NK-92 (cell line): ENCODE results near the gene EHBP1.

Experiments
- DNase-seq: peaks from one replicate; lab custom pipeline; 2025; ENCODE audit not compliant: unreplicated experiment; lab: John Stamatoyannopoulos, UW

Gene EHBP1

DNA sequence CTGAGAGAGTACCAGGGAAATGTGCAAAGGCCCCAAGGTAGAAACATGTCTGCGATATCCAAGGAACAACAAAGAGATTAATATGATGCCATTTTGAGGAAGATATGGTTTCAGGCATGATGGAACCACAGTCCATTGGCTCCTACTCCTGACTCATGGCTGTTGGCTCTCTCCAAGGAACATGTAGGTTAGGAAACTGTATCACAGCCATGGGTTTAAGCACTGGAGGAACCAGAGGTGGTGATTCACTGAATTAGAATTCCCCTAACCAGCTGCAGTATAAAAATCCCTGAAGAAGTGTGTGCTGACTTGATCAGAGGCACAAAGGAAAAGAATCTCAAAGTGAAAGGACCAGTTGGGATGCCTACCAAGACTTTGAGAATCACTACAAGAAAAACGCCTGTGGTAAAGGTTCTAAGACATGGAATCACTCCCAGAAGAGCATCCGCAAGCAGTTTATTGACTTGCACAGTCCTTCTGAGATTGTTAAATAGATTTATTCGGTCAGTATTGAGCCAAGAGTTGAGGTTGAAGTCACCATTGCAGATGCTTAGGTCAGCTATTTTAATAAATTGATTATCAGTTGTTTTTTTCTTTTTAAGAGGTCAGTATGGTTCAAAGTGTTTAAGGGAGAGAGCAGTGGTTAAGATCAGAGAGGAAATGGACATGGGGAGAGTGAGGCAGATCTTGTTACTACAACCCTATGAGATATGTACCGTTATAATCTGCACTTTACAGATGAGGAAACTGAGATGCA is 234.4 kb downstream of the EHBP1 start:
- no peak for DNase-seq

DNA sequence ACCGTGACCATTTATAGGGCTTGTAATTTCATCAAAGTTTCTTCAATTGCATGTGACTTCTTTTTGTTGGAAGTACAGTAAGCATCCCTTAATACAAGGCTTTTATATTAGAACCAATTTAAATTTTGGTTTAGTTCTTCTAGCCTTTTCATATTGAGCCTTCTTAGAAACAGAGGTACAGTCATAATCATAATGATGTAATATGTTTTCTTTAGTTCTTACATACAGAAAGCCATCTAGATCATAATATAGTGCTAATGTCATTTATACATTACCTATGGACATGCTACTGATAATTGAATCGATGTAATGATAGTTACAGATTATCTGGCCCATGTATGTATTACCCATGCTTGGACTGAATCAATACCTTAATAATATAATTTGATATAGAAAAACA is 235.2 kb downstream of the EHBP1 start:
- DNase-seq: no peak

DNA sequence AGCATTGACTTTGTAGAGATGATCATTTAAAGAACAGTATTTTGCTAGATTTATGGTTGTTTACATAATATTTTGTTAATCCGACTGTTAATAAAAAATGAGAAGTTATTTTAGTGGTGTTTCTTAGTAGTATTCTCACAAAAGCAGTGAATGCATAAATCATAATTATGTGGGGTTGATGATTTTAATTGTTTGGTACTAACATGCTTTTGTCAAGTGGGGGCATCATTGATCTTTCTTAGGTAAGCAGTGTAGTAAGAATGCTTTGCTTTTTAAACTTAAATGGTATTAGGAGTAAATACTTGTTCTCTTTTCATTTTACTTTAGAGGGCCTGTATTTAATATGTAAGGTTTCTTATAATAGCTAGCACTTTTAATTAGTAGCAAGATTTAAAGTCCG is 235.9 kb downstream of the EHBP1 start:
- no peak for DNase-seq

DNA sequence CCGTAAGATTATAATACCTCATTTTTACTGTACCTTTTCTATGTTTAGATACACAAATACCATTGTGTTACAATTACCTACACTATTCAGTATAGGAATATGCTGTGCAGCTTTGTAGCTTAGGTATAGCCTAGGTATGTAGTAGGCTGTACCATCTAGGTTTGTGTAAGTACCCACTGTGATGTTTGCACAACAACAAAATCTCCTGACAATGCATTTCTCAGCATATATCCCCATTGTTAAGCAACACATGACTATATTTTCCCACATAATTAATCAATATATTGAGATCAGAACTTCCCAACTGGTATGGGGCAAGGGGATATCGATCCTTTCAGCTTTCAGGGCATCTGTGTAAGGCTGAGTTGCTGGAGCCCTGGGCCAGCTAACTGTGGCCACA is 238.8 kb downstream of the EHBP1 start:
- DNase-seq: no peak

DNA sequence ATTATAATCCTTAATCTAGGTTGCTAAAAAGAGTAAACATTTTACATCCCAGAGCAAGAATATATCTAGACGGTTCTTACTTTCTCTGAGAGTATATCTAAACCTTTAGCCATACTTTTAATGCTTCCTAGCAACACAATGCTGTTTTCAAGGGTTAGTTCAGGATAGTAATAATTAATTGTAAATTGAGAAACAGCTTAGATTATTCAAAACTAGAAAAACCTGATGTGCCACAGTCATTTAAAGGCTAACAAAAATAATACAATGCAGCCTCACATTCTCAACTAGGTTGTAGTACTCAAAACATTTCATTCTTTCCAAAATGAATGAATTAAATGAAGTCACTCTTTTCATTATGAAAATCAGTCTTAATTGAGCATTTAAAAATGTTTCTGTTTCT is 241.9 kb downstream of the EHBP1 start:
- no peak for DNase-seq

DNA sequence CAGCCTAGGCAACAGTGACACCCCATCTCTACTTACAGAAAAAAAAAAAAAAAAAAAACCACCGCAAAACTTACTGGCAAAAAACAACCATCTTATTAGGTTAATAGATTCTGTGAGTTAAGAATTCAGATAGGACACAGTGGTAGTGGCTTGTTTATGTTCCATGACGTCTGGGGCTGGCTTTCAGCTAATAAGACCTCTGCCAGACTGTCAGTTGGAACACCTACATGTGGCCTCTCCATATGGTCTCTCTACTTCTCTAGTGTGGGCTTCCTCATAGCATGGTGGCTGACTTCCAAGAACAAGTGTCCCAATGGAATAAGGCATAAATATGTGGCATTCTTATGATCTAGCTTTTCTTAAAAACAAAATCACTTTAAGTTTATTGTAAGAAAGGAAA is 251.1 kb downstream of the EHBP1 start:
- DNase-seq: no peak

DNA sequence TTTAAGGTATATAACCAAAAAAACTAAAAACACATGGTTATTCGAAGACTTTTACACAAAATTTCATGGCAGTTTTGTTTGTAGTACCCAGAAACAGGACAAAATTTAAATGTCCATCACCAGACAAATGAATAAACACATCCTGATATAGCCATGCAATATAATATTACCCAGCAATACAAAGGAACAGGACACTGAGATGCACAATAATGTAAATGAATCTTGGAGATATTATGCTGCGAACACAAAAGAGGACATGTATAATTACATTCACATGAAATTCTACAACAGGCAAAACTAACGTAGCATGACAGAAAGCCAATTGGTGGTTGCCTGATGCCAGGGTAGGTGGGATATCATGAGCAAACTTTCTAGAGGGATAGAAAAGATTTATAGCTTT is 252.7 kb downstream of the EHBP1 start:
- DNase-seq: no peak

DNA sequence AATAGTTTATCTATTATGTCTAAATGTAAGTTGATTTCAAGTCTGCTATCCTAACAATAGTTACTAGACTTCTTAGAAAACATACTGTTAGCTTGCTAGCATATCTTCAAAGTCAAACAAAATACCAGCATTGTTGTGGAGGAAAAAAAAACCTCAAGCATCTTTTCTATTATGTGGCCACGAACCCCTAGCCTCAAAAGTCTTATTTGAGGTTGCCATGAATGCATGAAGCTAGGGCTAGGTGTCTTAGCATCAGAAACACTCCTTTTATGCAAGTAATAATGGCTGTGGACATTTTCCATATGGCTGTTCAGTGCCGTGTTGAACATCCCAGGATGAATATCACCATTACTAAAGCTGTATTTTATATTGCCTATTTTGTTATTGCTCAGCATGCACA is 258.5 kb downstream of the EHBP1 start:
- no peak for DNase-seq

DNA sequence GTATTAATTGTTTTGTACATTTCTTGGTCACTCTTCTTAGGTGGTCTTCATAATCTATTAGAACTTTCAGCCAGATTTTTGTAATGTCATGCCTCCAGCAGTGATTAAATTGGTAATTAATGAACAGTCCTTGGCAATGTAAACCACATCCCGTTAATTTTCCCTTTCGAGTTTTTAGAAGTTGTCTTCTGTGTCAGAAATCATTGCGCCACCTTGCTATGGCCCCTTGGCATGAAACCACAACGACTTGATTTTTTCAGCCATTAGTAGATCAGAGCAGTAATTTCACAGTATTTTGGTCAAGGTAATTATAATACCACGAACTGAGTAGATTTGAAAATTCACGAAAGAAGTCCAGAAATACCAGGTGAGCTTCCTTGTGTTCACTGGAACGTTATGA is 259.2 kb downstream of the EHBP1 start:
- DNase-seq: no peak

DNA sequence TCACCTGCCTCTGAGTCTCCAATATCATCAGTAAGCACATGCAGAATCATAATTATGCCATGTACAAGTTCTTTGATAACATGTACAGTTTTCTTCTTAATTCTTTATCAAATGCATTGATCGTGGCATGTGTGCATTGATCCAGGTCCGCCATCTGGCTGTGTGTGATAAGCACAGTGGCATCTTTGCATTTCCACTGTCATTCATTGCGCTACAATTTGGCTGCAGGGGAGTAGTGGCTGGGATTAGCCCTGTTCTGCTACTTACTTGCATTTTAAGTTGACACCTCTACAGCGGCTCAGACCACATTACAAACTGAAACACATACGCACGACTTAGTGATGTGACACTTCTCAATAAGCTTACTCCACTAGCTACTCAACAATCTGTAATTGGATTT is 261.5 kb downstream of the EHBP1 start:
- DNase-seq: no peak

DNA sequence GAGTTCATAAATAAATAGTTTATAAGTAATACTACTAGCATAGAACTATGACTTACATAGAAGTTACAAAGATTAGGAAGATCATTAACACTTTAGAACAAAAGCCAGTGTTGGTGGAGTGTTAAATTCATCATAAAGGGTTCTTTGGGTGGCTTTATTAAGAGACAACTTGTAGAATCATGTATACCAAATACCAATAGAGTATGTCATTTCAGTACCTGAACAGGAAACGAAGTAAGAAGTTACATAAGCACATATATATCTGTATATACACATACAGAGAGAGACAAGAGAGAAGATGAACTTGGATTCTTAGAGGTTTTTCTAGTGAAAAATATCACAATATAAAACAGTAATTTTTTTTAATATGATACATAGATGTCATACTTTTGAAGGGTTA is 262.7 kb downstream of the EHBP1 start:
- DNase-seq: no peak

DNA sequence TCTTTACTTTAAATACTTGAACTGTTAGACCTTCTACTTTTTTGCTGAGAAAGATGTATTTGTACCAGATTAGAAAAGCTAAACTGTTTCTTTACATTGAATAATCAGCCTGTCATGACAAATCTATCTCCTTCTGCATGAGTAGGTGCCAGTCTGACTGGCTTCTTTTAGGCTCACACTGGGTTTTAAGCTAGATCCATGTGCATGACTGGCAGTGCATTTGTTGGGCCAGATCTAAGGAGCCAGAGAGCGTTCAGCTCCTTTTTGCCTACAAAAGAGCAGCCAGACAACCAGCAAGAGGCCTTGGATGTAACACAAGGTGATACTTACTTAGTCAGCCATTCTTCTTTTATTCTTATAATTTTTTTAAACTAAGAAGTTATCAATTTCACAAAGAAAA is 263.2 kb downstream of the EHBP1 start:
- DNase-seq: no peak

DNA sequence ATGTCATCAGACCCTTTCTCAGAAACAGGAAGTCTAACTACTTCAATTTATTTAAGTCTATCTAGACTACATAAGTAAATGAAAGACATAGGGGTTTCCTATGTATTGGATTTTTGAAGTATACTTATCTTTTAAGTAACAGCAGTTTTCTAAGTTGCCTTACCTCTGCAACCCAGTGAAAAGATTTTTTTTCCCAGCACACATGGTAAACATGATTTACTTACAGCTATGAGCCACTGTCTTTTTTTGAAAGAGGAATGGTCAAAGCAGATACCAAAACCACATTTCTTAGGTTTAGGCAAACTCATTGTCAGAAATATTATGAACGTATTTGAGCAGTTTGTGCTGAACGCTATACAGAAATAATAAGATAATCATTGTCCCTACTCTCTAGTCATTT is 266.4 kb downstream of the EHBP1 start:
- DNase-seq: no peak

DNA sequence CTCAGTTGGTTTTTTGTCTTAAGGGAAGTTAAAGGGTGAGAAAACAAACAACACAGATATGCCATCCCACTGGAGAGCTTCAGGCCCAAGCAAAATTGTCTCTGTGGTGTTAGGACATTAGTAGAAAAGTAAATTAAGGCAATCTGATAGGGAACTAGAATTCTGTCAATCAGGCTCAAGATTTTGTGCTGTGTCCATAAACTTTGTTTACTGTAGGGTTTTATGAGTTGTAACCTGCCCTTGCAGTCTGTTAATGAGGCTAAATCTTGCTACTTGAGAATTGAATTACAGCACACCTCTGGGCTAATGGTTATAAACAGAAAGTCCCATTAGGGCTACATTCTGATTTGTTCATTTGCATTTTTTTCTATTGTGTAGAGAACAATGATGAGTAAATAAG is 267.1 kb downstream of the EHBP1 start:
- no peak for DNase-seq

DNA sequence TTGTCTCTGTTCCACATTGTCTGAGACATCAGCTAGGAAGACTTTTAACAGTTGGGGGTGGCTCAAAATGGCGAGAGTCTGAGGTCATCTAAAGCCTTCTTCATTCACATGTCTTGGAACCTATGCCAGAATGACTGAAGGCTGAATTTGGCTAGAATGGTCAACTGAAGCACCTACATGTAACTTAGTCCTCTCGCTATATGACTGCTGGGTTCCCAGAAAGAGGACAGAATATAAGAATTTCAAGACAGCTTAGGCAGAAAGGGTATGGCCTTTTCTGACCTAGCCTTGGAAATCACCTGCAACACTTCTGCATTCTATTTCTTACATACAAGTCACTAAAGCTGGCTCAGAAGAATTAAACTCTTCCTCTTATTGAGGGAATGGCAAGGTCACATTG is 269.5 kb downstream of the EHBP1 start:
- DNase-seq: no peak

DNA sequence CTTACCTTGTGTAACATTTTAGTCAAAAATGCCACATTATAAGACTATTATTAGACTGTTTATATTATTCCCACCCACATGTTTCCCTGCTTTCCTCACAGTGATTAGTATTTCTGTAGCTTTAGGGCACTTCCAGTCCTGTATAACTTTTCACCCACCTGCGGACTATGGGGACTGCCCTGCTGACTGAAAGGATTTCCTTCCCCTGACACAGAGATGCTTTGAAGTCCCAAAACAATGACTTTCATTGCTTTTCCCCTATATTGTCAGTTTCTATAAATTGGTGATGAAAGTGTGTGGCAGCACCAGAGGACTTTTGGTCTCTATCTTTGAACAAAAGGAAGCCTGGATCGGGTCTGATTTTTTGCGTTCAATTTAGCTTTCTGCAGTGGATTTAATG is 286.1 kb downstream of the EHBP1 start:
- DNase-seq: no peak

DNA sequence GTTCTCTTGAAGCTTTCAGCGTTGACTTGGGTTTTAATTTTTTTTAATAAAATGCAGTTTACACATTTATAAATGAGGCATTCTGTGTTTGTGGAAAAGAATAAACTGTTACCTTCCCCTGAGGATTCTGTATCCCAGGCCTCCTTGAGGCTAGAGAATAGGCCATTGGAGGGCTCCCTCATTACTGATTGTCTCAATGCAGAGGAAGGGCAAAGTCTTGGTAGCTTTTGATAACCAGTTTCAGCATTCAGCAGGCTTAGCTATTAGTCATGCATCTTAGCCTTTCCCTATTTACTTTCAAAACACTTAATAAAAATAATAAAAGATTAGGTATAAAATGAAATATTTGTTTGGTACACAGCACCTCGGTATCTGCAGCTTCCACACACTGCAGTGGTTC is 287.0 kb downstream of the EHBP1 start:
- no peak for DNase-seq

DNA sequence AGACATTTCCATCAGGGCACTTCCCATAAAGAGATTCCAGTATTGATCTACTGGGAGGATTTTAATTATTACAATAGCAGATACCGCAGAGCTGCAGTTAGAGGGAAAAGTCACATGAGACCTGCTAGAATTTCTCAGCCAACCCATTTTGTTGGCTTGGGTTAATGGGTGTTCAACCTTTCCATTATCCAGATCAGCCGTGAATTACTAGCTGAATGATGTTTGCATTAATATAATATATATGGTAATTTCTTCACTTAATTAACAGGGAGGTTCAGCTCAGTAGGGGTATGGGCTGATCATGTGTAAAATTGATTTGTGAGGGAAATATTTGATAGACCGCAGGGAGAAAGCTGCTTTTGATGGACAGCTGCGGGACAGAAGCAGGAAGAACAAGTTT is 288.7 kb downstream of the EHBP1 start:
- no peak for DNase-seq

DNA sequence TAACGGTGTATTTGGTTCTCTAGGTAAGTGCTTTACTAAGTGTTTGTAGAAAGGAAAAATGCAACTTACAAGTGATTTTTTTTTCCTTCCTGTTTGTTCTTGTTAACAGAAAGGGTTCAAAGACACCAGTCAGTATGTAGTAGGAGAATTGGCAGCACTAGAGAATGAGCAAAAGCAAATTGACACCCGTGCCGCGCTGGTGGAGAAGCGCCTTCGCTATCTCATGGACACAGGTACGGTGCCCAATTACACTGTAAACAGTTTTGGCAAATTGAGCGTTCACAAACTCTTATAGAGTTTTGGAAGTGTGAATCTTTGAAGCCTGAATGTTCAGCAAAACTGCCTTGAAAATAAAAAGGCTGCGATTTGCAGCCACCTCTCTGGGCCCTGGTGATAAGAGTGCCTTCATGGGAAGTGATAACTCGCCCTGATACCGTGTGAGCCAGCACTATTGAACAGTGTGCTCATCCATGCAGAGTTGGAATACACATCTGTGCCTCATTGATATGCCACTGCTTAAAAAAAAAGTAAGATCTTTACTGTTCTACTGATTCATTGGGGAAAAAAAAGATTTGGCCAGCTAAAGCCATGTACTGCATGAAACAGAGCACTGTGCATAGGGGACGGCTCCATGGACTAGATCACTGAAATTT is 291.1 kb downstream of the EHBP1 start:
- no peak for DNase-seq

DNA sequence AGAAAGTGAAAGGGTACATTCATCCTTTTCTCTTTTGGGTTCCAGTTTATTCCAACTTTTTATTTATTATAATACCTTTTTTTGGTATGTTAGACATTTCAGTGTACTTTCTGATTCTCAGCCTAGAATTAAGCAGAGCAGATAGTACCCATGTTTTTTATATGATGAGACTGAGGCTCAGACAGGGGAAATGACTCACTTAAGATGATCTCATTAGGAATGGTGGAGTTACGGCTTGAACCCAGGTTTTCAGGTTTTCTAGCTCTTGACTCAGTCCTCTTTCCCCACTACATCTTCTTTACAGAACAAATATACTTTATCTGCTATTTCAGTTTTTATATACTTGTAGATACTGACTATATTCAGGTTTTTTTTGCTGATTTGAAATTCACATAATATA is 293.4 kb downstream of the EHBP1 start:
- DNase-seq: no peak

DNA sequence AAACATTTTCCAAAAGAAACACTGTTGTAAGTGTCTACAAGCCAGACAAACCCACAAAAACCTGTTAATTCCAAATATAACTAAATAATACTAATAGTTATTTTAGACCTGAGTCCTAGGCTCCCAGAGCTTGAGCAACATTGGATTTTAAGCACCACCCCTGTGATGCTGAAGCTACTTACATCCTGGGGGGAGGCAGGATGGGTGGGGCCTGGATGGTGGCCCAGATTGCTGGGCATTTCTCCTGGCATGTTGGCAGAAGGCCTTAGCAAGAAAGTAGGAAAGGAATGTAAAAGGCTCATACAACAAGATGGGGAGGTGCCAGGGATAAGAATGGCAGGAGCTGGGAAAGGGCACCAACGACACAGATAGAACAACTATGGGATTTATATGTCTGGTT is 294.4 kb downstream of the EHBP1 start:
- DNase-seq: no peak

DNA sequence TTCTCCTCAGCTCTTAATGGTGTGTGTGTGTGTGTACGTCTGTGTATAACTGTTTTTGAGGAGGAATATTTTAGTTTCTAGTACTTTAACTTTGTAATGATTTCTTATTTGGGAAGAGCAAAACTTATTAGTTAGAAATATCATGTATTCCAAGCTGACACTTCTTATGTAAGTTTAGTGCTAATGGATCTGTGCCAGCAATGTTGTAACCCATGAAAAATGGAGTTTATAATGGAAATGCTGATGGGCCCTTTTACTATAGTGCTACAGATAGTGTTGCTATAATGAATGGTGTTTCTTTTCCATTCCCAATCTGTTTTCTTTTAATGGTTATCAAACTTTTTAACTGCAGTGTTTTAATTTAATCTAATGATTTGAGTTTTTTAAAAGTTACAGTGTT is 295.3 kb downstream of the EHBP1 start:
- DNase-seq: no peak

DNA sequence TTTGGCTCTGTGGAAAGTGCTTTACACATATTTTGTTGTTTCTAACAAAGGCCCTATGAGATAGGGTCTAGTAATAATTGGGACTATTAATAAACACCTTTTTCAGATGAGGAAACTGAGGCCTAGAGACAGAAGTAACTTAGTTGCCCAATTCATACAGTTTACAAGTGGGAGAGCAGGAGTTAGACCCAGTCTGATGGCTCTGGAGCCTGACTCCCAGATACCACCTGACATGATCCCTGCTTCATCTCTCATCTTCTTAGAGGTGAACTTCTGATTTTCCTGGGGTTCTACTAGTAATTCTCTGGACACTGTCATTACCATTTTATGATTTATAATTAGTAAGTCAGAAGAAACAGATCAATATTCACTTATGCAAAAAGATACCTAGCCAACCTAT is 296.1 kb downstream of the EHBP1 start:
- DNase-seq: no peak
